Stimulated activated CD8-positive, alpha-beta memory T cell treated with anti-CD3 and anti-CD28 coated beads, Interleukin-12 subunit alpha, Interleukin-12 subunit beta, amount 100 ng/mL, for 24 hours (primary cell): ENCODE data around the gene VWA1.
"Not testable (repeated sequence)": the region's sequence is repeated elsewhere in the genome, so short reads cannot be mapped to it uniquely, and the experiment has no call there.

Experiments
- DNase-seq: peaks from one replicate; pipeline ENCODE4 v3.0.0-alpha.2; 2020; ENCODE audit errors: extremely low read depth

Gene VWA1

DNA sequence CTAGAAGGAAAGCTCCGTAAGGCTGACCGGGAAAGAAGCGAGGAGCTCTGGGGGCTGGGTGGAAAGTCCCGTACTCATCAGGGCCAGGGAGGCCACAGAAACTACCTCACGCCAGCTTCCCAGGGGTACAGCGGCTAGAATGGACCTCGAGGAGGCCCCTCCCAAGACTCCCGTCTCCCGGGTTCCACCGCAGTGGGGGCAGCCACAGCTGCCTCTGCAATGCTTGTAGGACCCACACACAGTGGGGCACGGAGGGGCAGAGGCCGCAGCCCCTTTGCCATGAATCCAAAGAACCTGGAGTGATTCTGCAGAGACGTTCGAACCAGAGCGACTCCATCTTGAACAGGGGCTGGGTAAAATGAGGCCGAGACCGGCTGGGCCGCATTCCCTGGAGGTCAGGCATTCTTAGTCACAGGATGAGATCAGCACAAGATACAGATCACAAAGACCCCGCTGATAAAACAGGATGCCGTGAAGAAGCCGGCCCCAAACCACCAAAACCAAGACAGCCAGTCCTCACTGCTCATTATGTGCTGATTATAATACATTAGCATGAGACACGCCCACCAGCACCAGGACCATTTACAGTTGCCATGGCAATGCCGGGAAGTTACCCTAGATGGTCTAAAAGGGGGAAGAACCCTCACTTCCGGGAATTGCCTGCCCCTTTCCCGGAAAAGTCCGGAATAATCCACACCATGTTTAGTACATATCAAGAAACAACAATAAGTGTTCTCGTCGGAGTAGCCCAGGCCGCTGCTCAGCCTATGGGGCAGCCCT, 12.8 kb upstream of the VWA1 start:
- DNase-seq: no peak

DNA sequence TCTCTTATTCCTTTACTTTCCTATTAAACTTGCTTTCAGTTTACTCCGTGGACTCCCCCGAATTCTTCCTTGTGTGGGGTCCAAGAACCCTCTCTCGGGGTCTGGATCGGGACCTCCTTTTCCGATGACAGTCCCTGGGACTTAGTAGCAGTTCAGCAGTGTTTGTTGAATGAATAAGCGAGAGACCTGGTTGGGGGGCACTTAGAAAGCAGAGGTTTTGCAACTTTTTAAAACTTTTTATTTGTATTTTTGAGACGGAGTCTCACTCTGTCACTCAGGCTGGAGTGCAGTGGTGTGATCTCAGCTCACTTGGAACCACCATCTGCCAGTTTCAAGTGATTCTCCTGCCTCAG, 12.3 kb upstream of the VWA1 start:
- DNase-seq: no peak

DNA sequence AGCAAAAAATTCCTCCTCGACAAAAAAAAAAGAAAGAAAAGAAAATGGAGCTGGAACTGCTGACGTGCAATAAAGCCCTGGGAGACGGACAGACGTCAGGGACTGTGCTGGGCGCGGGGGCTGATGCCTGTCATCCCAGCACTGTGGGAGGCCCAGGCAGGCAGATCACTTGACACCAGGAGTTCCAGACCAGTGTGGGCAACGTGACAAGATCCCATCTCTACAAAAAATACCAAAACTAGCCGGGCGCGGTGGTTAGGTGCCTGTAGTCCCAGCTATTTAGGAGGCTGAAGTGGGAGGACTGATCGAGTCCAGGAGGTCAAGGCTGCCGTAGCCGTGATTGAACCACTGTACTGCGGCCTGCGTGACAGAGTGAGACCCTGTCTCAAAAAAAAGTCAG, 10.8 kb upstream of the VWA1 start:
- no peak for DNase-seq

- no peak for DNase-seq
Measured at GRCh38 chr1:1425426-1425752, 10.1 kb upstream of the VWA1 start.

DNA sequence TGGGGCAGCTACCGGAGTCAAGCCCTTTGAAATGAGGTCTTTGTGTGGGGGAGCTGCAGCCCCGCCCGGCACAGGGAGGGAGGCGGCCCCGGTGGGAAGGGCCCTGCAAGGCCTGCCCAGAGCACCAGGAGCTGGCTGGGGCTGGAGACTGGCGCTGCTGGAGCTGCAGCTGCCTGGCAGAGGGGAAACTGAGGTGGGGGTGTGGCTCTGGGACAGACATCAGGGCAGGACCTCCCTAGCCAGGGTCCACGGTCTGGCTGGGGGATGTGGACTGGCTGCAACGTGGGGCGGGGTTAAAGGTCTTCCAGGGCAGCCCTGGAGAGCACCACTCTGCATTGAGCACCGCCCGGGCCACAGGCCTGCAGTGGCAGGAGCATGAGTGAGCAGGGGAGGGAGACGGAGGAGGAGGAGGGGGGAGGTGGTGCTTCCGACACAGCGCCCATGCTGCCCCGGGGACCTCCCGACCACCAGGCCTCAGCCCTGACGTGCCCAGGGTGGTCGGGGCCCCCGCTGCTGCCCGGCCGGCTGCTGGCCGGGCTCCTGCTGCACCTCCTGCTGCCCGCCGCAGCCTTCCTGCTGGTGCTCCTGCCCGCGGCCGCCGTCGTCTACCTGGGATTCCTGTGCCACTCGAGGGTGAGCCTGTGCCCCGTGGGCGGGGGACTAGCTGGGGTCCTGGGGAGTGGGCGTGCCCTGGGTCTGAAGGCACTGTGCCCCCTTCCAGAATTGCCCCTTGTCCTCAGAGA, 9.6 kb upstream of the VWA1 start:
- DNase-seq: no peak

DNA sequence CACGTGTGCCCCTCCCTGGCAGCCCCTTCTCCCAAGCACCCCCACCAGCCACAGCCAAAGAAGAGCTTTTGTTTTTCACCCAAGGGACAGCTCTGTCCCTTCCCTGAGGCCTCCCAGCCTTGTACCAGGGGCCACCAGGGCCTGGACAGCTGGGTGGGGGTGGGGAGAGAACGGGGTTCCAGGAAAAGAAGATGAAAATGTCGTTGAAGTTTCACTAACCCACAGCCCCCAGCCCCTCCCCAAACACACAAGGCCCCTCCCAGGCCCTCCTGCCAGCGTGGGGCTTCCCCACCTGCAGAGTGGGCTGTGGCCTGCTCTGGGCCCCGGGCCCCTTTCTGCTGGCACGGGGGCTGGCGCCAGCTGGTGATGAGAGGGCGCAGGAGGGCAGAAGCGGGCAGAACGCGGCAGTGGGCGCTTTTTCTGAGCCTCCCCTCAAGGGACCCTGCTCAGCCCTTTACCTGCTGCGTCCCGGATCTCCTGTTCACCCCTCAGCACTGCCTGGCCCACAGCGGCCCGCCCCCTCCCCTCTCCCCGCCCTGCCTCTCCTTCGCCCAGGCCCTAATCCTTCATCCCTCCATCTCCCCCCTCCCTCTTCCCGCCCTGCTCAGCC, 8.9 kb upstream of the VWA1 start:
- DNase-seq: no peak

DNA sequence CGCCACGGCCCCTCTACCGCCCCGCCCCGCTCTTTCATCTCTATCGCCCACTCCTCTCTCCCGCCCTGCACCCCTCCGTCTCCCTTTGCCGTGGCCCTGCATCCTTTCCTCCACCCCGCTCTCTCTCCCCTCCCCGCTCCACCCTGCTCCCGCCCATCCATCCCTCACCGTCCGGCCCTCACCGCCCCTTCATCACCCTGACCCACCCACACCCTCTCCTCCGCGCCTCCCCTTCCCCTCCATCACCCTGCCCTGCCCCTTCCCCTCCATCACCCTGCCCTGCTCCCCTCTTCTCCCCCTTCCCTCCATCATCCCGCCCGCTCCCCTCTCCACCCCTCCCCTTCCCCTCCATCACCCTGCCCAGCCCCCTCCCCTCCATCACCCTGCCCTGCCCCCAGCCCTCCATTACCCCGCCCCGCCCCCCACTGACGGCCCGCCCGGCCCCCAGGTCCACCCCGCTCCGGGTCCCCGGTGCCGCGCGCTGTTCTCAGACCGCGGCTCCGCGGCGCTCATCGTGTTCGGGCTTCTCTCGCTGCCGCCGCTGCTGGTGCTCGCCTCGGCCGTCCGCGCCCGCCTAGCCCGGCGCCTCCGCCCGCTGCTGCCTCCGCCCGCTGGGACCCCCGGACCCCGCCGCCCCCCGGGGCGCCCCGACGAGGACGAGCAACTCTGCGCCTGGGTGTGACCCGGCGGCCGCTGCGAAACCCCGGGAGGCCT, 8.2 kb upstream of the VWA1 start:
- DNase-seq: no peak

DNA sequence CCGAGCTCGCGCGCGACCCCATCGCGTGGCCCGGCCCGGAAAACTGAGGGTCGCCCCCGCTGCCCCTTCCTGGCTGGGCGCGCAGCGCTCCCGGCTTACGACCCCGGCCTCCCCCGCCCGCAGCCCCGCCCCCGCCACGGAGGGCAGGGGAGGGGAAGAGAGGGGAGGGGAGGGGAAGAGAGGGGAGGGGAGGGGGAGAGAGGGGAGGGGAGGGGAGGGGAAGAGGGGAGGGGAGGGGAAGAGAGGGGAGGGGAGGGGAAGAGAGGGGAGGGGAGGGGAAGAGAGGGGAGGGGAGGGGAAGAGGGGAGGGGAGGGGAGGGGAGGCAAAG, 7.7 kb upstream of the VWA1 start:
- no peak for DNase-seq

- DNase-seq: no peak
Measured at GRCh38 chr1:1428174-1428573, 7.3 kb upstream of the VWA1 start.

DNA sequence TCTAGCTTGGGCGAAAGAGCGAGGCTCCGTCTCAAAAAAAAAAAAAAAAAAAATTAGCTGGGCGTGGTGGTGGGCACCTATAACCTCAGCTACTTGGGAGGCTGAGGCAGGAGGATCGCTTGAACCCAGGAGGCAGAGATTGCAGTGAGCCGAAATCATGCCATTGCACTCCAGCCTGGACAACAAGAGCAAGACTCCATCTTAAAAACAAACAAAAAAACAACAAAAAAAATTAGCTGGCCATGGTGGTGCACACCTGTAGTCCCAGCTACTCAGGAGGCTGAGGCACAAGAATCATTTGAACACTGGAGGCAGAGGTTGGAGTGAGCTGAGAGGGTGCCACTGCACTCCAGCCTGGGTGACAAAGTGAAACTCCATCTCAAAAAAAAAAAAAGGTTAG, 6.5 kb upstream of the VWA1 start:
- not testable (repeated sequence) for DNase-seq

DNA sequence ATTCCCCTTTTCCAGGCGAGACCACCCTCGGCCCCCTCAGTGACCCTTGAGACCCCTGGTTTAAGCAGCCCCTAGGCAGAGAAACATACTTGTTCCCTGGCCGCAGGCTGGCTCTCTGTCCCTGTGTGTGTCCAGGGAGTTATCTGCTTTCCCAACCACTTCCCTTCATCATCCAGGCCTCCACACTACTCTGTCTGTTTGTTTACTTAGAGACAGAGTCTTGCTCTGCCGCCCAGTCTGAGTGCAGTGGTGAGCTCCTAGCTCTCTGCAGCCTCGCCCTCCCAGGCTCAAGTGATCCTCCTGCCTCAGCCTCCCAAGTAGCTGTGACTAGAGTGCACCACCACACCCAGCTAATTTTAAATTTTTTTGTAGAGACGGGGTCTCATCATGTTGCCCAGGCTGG, 5.8 kb upstream of the VWA1 start:
- no peak for DNase-seq

DNA sequence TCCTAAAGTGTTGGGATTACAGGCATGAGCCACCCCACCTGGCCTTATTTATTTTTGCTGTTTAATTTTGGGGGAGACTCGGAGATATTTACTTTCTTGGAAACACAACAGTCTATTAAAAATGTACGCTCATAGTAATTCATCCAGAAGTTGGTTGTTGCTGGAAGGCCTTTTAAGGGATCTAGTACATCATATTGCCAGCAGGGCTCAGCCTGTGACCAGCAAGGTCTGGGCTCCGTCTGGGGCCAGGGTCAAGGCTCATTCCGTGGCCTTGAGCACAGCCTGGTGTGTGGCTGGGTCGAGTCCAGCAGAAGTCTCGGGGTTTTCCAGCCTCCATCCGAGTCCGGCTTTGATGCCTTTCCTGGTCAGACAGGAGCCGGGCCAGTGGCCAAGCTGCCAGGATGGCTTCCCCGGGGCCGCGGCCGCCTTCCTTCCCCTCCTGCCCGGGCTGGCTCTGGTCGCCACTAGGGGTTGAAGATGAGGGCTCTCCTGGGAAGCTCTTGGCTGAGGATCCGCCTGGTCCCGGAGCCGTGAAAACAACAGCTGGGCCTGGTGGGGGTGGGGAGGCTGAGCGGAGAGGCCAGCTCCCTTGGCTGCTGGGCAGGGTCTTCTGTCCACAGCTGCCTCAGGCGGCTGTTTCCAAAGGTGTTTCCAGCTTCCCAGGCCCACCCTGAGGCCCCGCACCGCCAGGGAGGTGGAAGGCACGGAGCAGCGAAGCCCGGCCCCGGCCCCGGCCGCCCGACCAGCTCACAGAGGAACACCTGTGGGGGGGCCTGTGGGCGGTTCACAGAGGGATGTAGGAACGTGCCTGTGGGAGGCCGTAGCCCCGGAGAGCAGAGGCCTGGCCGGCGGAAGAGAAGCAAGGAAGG, 5.1 kb upstream of the VWA1 start:
- DNase-seq: no peak

GRCh38 chr1:1430992-1431844, 4.3 kb upstream of the VWA1 start:
- no peak for DNase-seq

DNA sequence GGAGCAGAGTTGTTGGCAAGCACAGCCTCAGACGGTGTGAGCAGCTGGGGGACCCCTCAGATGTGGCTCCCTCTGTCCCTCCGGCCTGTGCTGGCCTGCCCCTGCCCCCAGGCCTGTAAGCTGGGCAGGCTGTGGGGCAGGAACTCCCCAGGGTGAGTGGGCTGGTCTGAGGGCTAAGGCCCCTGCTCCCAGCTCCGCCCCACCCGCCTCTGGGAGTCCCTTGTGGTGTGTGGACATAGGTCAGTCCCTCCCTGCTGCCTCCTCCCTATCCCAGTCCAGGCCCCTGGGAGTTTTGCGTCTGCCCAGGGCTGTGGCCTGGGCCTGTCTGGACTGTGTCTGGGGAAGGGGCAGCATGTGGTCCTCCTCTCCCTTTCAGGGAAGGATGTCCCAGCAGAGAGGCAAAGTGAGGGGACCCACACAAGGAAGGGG, 3.6 kb upstream of the VWA1 start:
- no peak for DNase-seq

DNA sequence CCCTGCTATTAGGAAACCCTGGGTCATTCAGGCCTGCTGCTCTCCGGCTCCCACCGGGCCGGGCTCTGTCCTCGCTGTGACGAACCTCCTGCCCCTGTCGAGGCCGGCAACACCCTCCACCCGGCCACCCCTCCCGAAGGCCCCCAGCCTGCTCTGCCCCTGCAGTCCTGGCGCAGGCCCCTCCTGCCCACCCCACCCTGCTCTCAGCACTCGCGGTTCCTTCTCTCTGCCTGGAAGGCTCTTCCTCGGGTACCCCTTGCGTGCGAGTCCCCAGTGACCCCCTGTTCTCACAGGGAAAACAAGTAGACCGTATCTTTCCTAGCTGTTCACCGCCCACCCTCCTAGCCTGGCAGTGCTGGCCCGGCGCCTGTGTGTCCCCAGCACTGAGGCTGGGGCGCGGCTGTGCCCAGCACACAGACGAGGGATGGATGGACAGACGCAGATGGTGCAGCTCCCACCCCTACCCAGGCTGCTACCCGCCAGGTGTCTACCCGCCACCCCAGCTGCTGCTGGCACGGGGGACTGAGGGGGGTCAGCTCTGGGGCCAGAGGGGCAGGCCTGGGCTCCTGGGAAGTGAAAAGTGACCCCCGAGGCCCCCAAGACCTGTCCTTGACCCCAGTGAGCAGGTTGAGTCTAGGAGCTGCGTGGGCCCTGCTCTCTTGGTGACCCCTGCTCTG, 3.1 kb upstream of the VWA1 start:
- DNase-seq: no peak

DNA sequence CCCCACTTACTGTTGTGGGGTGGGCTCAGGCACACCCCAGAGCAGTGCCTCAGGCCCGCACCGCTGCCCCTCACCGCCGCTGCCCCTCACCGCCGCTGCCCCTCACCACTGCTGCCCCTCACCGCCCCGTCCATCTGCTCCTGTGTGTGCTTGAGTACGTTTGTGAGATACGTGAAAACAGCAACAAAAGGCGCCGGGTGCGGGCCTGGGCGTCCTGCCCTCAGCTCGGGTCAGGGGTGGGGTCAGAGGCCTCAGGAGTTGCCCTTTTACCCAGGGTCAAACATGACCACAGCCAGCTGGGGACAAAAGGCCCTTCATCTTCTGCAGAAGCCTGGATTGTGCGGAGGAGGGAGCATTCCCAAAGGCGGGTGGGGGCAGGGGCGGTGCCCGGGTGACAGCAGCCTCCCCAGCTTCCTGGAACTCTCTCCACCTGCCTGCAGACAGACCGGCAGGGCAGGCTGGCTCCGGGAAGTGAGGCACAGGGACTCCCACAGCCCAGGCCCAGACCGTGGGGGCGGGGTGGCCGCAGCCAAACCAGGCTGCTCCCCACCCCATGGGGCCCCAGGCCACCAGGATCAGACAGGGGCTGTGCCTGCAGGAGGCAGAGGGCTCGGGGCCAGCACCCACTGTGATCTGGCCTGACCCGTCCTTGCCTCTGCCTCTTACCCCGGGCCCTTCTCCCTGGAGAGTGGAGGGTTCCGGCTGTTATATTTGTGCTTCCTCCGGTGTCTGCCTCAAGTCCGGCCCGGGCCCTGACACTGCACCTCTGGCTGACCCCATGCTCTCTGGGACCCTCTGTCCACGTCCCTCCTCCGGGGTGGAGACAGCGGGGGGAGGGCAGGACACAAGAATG, 2.3 kb upstream of the VWA1 start:
- no peak for DNase-seq

- DNase-seq: peak; percentile 36
Measured at GRCh38 chr1:1433804-1434130, 1.7 kb upstream of the VWA1 start.

DNA sequence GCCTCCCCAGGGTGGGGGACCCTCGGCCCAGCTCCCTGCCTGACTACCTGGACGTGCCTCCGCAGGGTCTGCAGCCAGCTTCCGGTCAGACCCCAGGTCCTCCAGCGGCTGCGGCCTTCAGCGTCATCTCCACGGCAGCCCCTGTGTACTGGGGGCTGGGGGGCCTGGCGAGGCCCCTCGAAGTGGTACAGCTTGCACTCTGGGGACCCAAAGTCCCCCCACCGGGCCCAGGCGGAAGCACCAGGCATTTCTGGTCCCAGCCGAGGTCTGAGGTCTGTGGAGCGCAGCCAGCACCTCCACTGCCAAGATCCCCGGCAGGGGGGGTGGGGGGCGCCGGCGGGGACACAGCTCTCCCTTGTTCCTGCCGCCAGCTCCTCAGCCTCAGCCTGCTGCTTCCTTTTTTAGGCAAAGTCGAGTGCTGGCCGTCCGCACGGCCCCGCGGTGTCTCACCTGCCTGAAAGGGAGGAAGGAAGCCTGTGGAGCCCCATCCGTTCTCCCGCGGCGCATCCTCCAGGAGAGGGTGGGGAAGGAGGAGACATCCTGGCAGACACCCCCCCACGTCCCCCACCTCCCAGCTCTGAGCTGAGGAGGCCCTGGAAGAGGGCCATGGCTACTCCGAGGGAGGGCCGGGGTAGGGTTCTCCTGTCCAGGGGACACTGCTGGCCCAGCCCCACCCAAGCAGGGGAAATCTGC, 1.2 kb upstream of the VWA1 start:
- DNase-seq: no peak

GRCh38 chr1:1434824-1435105, 725 bp upstream of the VWA1 start:
- no peak for DNase-seq
